Muscle of leg (tissue), 11 donors: ENCODE measurements around the gene TSC22D4. TPM values are rescaled to one million over a fixed set of nuclear protein-coding genes. Genes with fewer than 3 reads are reported as not detected.
A peak's percentile ranks its signal among the peaks of the same experiment; 100 is the strongest.
"Not testable (repeated sequence)": the region's sequence is repeated elsewhere in the genome, so short reads cannot be mapped to it uniquely, and the experiment has no call there.

Source experiments
- DNase-seq: peaks from one replicate; pipeline ENCODE4 v3.0.0; 2013
- H3K27ac ChIP-seq: one replicate; pipeline ENCODE4 v1.5.1; 2013; ENCODE audit warnings: mild to moderate bottlenecking, low read length, control low read depth
- H3K27me3 ChIP-seq: one replicate; pipeline ENCODE4 v1.6.1; 2013; ENCODE audit warnings: low read length; ENCODE audit not compliant: control insufficient read depth, insufficient read depth
- H3K36me3 ChIP-seq: one replicate; pipeline ENCODE4 v1.6.1; 2013; ENCODE audit warnings: low read length; ENCODE audit not compliant: control insufficient read depth, insufficient read depth
- H3K4me1 ChIP-seq: one replicate; pipeline ENCODE4 v1.6.1; 2013; ENCODE audit warnings: low read length; ENCODE audit not compliant: control insufficient read depth, insufficient read depth
- H3K4me3 ChIP-seq: one replicate; pipeline ENCODE4 v1.5.1; 2013; ENCODE audit warnings: low read length, control low read depth
- H3K9me3 ChIP-seq: replicated peaks from 2 replicates; pipeline ENCODE4 v1.6.1; 2013; ENCODE audit warnings: low read depth, low read length; ENCODE audit not compliant: control insufficient read depth
- WGBS: methylation state at CpG from one replicate; pipeline ENCODE4 v1.1.5; 2013; ENCODE audit warnings: missing lambda C conversion rate; ENCODE audit not compliant: insufficient coverage; 5-methylcytosine and 5-hydroxymethylcytosine counted together
- polyA plus RNA-seq, 8 donors: library from polyadenylated mRNA; unstranded; fragments of 120-200 nt; gene quantifications; one replicate each; pipeline versions ENCODE4 v1.2.1 to v1.2.3, GENCODE V29; 2013; ENCODE audit warnings: inconsistent platforms in 1 of 8, low replicate concordance in 1 of 8; ENCODE audit not compliant: insufficient read length in 8 of 8, insufficient read depth in 1 of 8
- total RNA-seq: library from RNA; stranded (reverse); fragments of 120-200 nt; gene quantifications from one replicate; pipeline ENCODE4 v1.2.4, GENCODE V29; 2013

TSC22D4 gene
- total and polyA plus RNA-seq, 9 donors, result 28.9 to 59.3 (median 47.7) TPM

DNA sequence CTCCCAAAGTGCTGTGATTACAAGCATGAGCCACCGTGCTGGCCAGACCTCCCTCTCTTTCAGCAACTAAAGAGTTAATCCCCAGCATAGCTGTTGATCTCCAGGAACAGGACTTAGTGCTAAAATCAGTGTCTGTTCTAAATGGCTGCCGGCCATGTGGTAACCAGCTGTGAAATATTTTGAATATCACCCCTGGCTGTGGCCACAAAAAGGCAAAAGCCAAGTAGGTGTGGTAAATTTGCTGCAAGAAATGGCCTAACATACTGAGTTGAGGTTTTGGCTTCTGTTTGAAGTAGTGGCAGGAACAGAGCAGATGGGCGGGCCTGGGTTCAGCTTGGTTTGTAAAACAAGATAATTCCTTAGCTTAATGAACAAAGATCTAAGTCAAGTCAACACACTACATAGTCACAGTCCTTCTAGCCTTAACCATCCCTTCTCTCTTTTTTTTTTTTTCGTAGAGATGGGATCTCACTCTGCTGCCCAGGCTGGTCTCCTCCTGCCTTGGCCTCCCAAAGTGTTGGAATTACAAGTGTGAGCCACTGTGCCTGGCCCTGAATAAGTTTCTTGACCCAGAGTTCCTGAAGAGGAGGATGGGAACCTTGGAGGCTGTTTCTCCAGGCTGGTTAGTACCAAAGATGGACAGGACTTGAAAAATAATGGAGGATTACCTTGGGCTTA, 37.3 kb upstream of the TSC22D4 start:
- WGBS, result 7% methylated on average over 2 of the region's 4 CpGs
- no peak overlapping the region for H3K27ac ChIP-seq
- H3K4me3 ChIP-seq, result no peak overlapping the region
- no peaks in the 10 kb centered on the region for H3K27me3 ChIP-seq
- no peaks in the 10 kb centered on the region for H3K9me3 ChIP-seq
- DNase-seq, result peak; percentile 82
- H3K4me1 ChIP-seq, result peaks cover 19% of the 10 kb centered on the region
- H3K36me3 ChIP-seq, result no peaks in the 10 kb centered on the region

DNA sequence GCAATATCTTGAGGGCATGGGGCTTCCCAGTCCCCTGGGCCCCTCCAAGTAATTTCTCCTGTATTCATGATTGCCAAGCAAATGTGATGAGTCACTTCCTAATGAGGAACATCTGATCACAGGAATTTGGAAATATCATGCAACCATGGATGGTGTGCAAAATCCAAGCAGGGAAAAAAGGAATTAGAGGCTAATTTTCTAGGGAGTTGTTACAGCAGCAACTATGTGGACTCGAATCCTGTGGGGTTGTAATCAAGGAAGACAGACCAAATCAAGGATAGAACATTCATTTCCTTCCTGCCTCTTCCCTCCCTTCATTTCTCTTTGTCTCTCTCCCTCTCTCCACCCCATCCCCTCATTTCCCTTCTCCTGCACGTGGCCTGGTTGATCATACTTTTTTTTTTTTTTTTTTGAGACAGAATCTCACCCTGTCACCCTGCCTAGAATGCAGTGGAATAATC, 36.1 kb upstream of the TSC22D4 start:
- no peaks in the 10 kb centered on the region for H3K9me3 ChIP-seq
- no peaks in the 10 kb centered on the region for H3K27me3 ChIP-seq
- peaks cover 19% of the 10 kb centered on the region for H3K4me1 ChIP-seq
- peak overlapping the region; percentile 6 for H3K27ac ChIP-seq
- no peak overlapping the region for H3K4me3 ChIP-seq
- 0% methylated on average over 1 of the region's 2 CpGs for WGBS
- H3K36me3 ChIP-seq, result no peaks in the 10 kb centered on the region
- DNase-seq, result peak; percentile 87

DNA sequence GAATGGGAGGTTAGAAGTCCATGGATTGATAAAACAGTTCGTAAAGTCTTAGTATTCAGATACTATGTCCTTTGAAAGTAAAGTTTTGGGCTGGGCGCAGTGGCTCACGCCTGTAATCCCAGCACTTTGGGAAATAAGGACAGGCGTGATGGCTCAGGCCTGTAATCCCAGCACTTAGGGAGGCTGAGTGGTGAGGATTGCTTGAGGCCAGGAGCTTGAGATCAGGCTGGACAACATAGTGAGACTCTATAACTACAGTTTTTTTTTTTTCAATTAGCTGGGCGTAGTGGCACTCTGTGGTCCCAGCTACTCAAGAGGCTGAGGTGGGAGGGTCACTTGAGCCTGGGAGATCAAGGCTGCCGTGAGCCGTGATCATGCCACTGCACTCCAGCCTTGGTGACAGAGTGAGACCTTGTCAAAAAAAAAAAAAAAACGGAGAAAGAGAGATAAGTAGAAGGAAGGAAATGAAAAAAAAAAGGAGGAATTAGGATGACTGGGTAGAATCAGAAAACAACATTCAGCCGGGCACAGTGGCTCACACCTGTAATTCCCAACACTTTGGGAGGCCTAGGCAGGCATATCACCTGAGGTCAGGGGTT, 34.3 kb upstream of the TSC22D4 start:
- Histone ChIP-seq H3K27me3 (no peaks in the 10 kb centered on the region), H3K9me3 (no peaks in the 10 kb centered on the region), H3K36me3 (no peaks in the 10 kb centered on the region), H3K4me1 (peaks cover 23% of the 10 kb centered on the region), H3K4me3 (no peak overlapping the region), H3K27ac (no peak overlapping the region)
- DNase-seq, result no peak
- WGBS, result 86% methylated on average over 6 of the region's 9 CpGs

DNA sequence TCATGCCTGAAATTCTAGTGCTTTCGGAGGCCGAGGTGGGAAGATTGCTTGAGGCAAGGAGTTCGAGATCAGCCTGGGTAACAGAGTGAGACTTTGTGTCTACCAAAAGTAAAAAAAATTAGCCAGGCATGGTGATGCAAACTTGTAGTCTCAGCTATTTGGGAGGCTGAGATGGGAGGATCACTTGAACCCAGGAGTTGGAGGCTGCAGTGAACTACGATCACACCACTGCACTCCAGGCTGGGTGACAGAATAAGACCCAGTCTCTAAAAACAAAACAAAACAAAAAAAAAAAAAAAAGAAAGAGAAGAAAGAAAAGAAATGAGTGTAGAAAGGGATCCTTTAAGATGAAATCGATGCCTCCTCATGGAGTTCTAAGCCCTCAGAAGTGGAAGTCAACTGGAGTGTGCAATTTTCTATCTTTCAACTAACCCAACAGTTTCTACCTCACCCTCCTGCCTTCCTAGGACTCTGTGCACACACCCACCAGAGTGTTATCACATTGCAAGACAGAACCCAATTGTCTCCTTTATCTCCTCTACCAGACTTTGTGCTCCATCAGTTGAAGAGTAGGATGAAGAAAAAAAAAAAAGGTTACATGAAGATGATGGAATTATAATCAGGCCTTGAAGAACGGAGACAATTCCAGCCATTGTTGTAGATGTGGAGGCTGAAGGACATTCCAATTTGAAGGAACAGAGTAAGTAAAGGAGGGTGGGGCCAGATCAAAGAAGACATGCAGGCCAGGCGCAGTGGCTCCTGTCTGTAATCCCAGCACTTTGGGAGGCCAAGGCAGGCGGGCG, 31.6 kb upstream of the TSC22D4 start:
- Histone ChIP-seq H3K4me1 (peaks cover 13% of the 10 kb centered on the region), H3K27me3 (no peaks in the 10 kb centered on the region), H3K4me3 (no peak overlapping the region), H3K36me3 (no peaks in the 10 kb centered on the region), H3K9me3 (no peaks in the 10 kb centered on the region), H3K27ac (no peak overlapping the region)
- DNase-seq, result no peak
- WGBS, result 87% methylated on average over 6 of the region's 9 CpGs

DNA sequence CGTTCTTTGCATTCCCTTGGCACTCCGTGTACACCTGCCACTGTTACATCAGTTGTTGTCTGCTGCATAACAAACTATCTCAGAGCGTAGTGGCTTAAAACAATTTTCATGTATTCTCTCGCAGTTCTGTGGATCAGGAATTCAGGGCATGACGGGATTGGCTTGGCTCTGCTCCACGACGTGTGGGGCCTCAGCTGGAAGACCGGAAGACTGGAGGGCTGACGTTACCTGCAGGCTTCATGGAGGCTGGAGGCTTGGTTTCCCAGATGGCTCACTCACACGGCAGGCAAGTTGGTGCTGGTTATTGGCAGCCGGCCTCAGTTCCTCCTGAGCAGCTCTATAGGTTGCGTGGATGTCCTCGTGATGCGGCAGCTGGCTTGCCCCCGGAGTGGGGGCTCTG, 30.2 kb upstream of the TSC22D4 start:
- Histone ChIP-seq H3K27ac (no peak overlapping the region), H3K27me3 (no peaks in the 10 kb centered on the region), H3K9me3 (no peaks in the 10 kb centered on the region), H3K36me3 (no peaks in the 10 kb centered on the region), H3K4me1 (peaks cover 4% of the 10 kb centered on the region), H3K4me3 (no peak overlapping the region)
- DNase-seq, result peak; percentile 66
- WGBS, result 7% methylated on average over 9 of the region's 15 CpGs

DNA sequence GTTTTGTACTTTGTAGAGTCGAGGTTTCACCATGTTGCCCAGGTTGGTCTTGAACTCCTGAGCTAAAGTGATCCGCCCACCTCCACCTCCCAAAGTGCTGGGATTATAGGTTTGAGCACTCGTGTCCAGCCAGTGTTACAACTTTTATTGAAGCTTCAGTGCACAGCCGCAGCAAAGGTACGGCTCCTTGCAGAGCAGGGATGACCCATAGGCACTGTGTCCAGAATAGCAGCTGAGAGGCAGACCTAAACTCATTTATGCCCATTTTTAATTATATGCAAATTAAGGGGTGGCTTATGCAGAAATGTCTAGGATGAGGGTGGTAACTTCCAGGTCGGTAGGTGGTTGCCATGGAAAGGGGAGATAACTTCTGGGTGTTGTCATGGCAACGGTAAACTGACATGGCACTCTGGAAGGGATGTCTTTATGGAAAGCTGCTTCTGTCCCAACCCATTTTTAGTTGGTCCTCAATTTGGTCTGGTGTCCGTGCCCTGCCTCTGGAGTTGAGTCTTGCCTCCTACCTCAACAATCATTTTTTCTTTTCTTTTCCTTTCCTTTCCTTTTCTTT, 27.4 kb upstream of the TSC22D4 start:
- Histone ChIP-seq H3K27ac (no peak overlapping the region), H3K9me3 (no peaks in the 10 kb centered on the region), H3K4me1 (peaks cover 4% of the 10 kb centered on the region), H3K27me3 (no peaks in the 10 kb centered on the region), H3K36me3 (no peaks in the 10 kb centered on the region), H3K4me3 (no peak overlapping the region)
- WGBS, result 65% methylated on average over 7 of the region's 8 CpGs
- no peak for DNase-seq

DNA sequence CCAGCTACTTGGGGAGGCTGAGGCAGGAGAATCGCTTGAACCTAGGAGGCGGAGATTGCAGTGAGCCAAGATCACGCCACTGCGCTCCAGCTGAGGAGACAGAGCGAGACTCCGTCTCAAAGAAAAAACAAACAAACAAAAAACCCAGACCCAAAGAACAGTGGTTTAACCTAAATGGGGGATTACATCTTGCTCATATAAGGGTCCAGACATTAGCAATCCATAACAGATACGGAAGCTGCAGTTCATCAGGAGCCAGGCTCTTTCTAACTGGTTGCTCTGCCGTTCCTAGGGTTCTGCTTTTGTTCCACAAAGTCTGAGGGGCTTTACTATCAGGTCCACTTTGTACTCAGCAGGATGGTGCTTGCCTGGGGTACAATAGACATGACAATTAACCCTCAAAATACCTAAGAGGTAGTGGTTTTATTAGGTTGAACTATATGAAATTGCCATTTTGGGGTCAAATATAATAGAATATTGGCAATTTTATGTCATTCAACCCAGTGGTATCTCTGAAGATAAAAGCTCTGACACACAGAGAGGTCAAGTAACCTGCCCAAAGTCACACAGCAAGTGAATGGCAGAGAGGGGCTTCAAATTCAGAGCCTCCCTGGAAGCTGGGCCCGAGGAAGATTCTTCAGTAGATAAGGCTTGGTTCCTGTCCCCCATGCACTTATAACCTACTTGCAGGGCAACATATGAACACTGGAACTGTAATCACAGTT, 26.0 kb upstream of the TSC22D4 start:
- Histone ChIP-seq H3K27ac (no peak overlapping the region), H3K4me1 (peaks cover 4% of the 10 kb centered on the region)
- WGBS, result 86% methylated on average over 4 of the region's 9 CpGs

DNA sequence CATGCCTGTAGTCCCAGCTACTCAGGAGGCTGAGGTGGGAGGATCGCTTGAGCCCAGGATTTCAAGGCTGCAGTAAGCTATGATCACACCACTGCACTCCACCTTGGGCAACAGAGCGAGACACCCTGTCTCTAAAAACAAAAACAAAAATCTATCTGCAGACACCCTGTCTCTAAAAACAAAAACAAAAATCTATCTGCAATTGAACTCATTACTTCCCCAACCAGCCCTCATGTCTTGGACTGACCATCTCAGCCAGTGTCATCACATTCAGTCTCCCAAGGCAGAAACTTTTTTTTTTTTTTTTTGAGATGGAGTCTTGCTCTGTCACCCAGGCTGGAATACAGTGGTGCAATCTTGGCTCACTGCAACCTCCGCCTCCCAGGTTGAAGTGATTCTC, 25.0 kb upstream of the TSC22D4 start:
- not testable (repeated sequence) for DNase-seq, H3K27ac ChIP-seq, H3K36me3 ChIP-seq, H3K27me3 ChIP-seq, H3K4me3 ChIP-seq, H3K9me3 ChIP-seq, H3K4me1 ChIP-seq
- WGBS, result 100% methylated on average over 1 of the region's 3 CpGs

More for the DNA sequence above, 26.0 kb upstream of the TSC22D4 start:
- H3K27me3 ChIP-seq, result no peaks in the 10 kb centered on the region
- H3K36me3 ChIP-seq, result no peaks in the 10 kb centered on the region
- no peaks in the 10 kb centered on the region for H3K9me3 ChIP-seq
- no peak overlapping the region for H3K4me3 ChIP-seq
- DNase-seq, result no peak

DNA sequence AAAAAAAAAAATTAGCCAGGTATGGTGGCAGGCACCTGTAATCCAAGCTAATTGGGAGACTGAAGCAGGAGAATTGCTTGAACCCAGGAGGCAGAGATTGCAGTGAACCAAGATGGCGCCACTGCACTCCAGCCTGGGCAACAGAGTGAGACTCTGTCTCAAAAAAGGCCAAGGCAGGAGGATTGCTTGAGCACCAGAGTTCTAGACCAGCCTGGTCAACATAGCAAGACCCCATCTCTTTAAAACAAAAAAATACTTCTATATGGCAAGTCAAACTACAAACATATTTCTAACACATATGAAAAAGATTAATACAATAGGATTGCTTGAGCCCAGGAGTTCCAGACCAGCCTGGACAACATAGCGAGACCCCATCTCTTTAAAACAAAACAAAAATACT, 21.7 kb upstream of the TSC22D4 start:
- WGBS, result 80% methylated on average over 1 of the region's 2 CpGs
- H3K9me3 ChIP-seq, H3K4me1 ChIP-seq, H3K4me3 ChIP-seq, H3K27ac ChIP-seq, H3K36me3 ChIP-seq, DNase-seq, H3K27me3 ChIP-seq: not testable (repeated sequence)
